ENCODE data around the gene MEF2D. TPM values are rescaled to one million over a fixed set of nuclear protein-coding genes. Genes with fewer than 3 reads are reported as not detected.

Gene MEF2D
- total RNA-seq, 3 donors from 2014 or later = 42.5 to 50.9 (median 46.3) TPM

GRCh38 chr1:156480411-156481192 is 20.0 kb downstream of the MEF2D start:
- no peaks in the 10 kb centered on the region for H3K9me3 Mint-ChIP-seq
- H3K36me3 Mint-ChIP-seq (ENCODE audit: insufficient read depth) = peaks cover 34% of the 10 kb centered on the region
- H3K4me1 Mint-ChIP-seq (ENCODE audit: low read depth) = peaks cover 46% of the 10 kb centered on the region
- ATAC-seq (peak; percentile 88 to 91), DNase-seq (peak; percentile 75)
- no peaks in the 10 kb centered on the region for H3K27me3 Mint-ChIP-seq (ENCODE audit: low read depth)
- H3K4me3 Mint-ChIP-seq = peak overlapping the region; percentile 5

DNA sequence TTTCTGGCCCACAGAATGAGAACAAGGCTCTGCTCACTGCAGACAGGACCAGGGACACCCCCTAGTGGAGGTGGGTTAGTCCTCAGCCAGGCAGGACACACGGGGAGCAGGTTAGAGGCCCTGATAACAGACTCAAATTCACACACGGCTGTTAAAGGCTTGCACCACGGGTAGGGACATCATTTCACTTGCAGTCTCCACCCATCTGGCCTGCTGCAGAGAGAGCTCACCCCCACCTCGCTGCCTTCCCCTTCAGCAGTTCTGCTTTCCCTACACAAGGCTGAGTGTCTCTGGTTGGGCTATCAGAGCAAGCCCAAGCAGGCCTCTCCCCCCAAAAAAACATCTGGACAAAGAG is 20.6 kb downstream of the MEF2D start:
- H3K4me3 Mint-ChIP-seq = no peak overlapping the region
- no peaks in the 10 kb centered on the region for H3K27me3 Mint-ChIP-seq (ENCODE audit: low read depth)
- DNase-seq (no peak), ATAC-seq (no peak)
- H3K4me1 Mint-ChIP-seq (ENCODE audit: low read depth) = peaks cover 46% of the 10 kb centered on the region
- H3K36me3 Mint-ChIP-seq (ENCODE audit: insufficient read depth) = peaks cover 38% of the 10 kb centered on the region
- no peaks in the 10 kb centered on the region for H3K9me3 Mint-ChIP-seq

DNA sequence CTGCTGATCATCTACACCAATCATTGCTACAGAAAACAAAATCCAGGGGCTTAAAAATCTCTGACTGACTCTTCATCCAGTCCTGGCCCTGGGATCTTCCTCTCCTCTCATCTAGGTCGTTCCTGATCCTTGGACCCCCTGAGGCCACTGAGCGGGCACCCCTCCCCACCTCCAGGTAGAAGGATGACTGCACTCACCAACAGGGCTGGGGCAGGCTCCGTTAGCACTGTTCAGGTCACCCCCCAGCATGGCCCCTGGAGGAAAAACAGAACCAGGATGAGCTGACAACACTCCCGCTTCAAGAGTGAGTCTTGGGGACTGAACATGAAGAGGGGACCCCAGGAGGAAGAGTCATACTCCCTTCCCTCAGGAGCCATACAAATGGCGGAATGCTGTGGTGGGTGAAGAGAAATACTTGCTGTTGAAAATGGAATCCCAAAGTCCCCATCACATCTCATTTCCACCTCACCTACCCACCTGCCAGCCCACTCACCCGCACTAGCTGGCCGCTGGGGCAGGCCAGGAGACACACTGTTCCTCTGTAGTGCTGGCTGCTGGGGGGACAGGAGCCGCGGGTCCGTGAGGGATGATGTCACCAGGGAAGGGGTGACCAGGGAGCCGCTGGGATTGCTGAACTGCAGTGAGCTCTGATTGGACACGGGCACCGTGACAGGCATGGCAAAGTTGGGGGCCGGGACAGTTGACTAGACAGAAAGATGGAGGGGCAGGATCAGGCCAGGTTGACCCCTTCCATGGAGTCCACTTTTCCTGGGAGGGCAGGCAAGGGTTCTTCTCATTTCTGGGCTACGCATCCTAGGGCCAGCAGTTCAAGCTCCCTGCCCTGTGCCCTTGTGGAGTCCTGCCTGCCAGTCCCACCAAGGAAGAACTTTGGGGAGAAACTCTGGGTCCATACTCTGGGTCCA is 21.2 kb downstream of the MEF2D start:
- H3K4me1 Mint-ChIP-seq (ENCODE audit: low read depth) = peaks cover 44% of the 10 kb centered on the region
- peaks cover 40% of the 10 kb centered on the region for H3K36me3 Mint-ChIP-seq (ENCODE audit: insufficient read depth)
- no peak overlapping the region for H3K4me3 Mint-ChIP-seq
- H3K27me3 Mint-ChIP-seq (ENCODE audit: low read depth) = no peaks in the 10 kb centered on the region
- DNase-seq (no peak), ATAC-seq (no peak)
- no peaks in the 10 kb centered on the region for H3K9me3 Mint-ChIP-seq

DNA sequence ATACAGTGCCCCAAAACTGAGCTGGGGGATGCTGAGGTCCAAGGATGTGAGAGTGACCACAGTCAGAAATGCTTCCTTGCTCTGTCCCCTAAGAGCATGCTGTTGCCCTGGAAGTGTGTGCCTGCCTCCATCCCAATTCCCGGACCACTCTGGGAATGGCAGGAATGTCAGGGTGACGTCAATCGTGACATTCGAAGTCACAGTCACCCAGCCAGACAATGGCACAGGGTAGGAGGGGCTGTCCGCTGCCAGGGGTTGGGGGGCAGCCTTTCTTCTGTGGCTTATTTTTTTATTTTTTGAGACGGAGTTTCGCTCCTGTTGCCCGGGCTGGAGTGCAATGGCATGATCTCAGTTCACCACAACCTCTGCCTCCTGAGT is 22.3 kb downstream of the MEF2D start:
- Mint-ChIP-seq H3K4me3 (no peak overlapping the region), H3K9me3 (no peaks in the 10 kb centered on the region), H3K27me3 (ENCODE audit: low read depth) (no peaks in the 10 kb centered on the region), H3K36me3 (ENCODE audit: insufficient read depth) (peaks cover 50% of the 10 kb centered on the region), H3K4me1 (ENCODE audit: low read depth) (peaks cover 35% of the 10 kb centered on the region)
- ATAC-seq (no peak), DNase-seq (no peak)

DNA sequence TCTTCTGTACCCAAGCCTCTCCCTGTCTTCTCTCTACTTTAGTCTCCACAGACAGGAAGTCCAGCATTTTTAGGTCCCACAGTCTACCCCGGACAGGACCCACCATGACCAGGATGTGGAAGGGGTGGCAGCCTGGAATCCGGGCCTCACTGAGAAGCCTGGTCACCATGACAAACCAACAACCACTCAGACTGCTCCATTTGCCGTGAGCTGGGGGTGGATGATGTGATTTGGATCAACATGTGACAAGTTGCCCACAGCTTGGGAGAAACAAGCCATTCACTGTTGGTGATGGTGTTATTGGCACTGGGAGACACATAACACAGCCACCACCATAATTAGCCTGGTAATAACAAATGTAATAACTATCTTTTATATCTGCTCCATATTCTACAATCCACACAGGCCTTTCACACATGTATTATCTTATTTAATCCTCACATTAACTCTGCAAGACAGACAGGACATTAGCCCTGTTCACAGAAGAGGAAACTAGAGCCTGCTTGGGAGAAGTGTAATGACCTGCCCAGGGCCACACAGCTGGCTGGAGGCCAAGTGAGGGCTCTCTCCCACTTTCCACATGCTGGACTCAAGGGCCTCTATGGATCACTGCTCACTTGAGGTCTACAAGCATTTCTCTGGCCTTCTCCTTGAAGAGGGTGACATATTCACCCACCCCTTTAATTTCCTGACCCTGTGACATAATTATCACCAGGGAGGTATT is 22.9 kb downstream of the MEF2D start:
- Mint-ChIP-seq H3K4me3 (no peak overlapping the region), H3K36me3 (ENCODE audit: insufficient read depth) (peaks cover 50% of the 10 kb centered on the region), H3K27me3 (ENCODE audit: low read depth) (no peaks in the 10 kb centered on the region), H3K4me1 (ENCODE audit: low read depth) (peaks cover 33% of the 10 kb centered on the region), H3K9me3 (no peaks in the 10 kb centered on the region)
- ATAC-seq (no peak), DNase-seq (no peak)

- no peak overlapping the region for H3K4me3 Mint-ChIP-seq
- DNase-seq (no peak), ATAC-seq (no peak)
- H3K4me1 Mint-ChIP-seq (ENCODE audit: low read depth) = peaks cover 23% of the 10 kb centered on the region
- no peaks in the 10 kb centered on the region for H3K9me3 Mint-ChIP-seq
- no peaks in the 10 kb centered on the region for H3K27me3 Mint-ChIP-seq (ENCODE audit: low read depth)
- peaks cover 49% of the 10 kb centered on the region for H3K36me3 Mint-ChIP-seq (ENCODE audit: insufficient read depth)
Measured at GRCh38 chr1:156476501-156477298, 23.9 kb downstream of the MEF2D start.

- no peaks in the 10 kb centered on the region for H3K9me3 Mint-ChIP-seq
- DNase-seq (no peak), ATAC-seq (no peak)
- H3K36me3 Mint-ChIP-seq (ENCODE audit: insufficient read depth) = peaks cover 47% of the 10 kb centered on the region
- H3K4me3 Mint-ChIP-seq = no peak overlapping the region
- peaks cover 15% of the 10 kb centered on the region for H3K4me1 Mint-ChIP-seq (ENCODE audit: low read depth)
- no peaks in the 10 kb centered on the region for H3K27me3 Mint-ChIP-seq (ENCODE audit: low read depth)
Measured at GRCh38 chr1:156475568-156476500, 24.7 kb downstream of the MEF2D start.

DNA sequence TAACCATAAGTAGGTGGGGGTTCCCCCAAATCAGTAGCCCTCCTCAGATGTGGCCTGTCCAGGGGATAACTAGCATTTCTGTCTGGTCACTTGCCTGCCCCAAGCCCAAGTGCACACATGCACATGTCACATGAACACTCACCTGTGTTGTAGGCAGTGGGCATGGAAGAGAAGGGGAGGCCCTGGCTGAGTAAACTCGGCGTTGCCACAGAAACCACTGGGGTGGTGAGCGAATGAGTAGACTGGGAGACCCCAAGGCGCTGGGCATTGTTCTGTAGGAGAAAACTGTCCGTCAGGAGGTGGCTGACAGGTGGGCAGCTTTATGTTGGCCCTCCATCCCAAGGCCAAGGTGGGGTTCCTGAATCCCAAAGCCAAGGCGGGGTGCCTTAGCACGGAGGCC is 25.6 kb downstream of the MEF2D start:
- no peak for ATAC-seq

GRCh38 chr1:156471496-156472490 is 28.8 kb downstream of the MEF2D start:
- DNase-seq (no peak), ATAC-seq (no peak)
- peaks cover 41% of the 10 kb centered on the region for H3K36me3 Mint-ChIP-seq (ENCODE audit: insufficient read depth)
- H3K4me3 Mint-ChIP-seq = no peak overlapping the region
- no peaks in the 10 kb centered on the region for H3K9me3 Mint-ChIP-seq
- no peaks in the 10 kb centered on the region for H3K27me3 Mint-ChIP-seq (ENCODE audit: low read depth)
- H3K4me1 Mint-ChIP-seq (ENCODE audit: low read depth) = no peaks in the 10 kb centered on the region

More for the DNA sequence above, 25.6 kb downstream of the MEF2D start:
- no peaks in the 10 kb centered on the region for H3K9me3 Mint-ChIP-seq
- H3K36me3 Mint-ChIP-seq (ENCODE audit: insufficient read depth) = peaks cover 40% of the 10 kb centered on the region
- no peak overlapping the region for H3K4me3 Mint-ChIP-seq
- no peaks in the 10 kb centered on the region for H3K27me3 Mint-ChIP-seq (ENCODE audit: low read depth)
- peaks cover 8% of the 10 kb centered on the region for H3K4me1 Mint-ChIP-seq (ENCODE audit: low read depth)
- no peak for DNase-seq

DNA sequence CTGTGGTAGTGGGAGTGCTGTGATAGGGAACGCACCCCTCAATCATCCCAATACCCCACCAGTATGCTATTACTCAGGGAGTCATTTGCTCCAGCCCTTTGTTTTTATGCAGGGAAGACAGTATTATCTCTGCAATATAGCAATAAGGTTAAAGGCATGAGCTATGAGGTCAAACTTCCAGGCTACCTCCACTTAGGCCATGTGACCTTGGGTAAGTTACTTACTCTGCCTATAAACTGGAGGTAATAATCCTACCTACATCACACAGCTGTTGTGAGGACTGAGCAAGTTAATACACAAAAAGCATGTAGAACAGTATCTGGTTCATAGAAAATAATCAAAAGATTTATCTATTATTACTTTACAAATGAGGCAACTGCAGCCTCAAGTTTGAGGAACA is 30.1 kb downstream of the MEF2D start:
- no peaks in the 10 kb centered on the region for H3K9me3 Mint-ChIP-seq
- DNase-seq (no peak), ATAC-seq (no peak)
- H3K4me1 Mint-ChIP-seq (ENCODE audit: low read depth) = peaks cover 2% of the 10 kb centered on the region
- H3K4me3 Mint-ChIP-seq = no peak overlapping the region
- no peaks in the 10 kb centered on the region for H3K27me3 Mint-ChIP-seq (ENCODE audit: low read depth)
- peaks cover 36% of the 10 kb centered on the region for H3K36me3 Mint-ChIP-seq (ENCODE audit: insufficient read depth)

GRCh38 chr1:156468693-156469345 is 31.8 kb downstream of the MEF2D start:
- Mint-ChIP-seq H3K4me1 (ENCODE audit: low read depth) (peaks cover 9% of the 10 kb centered on the region), H3K9me3 (no peaks in the 10 kb centered on the region), H3K27me3 (ENCODE audit: low read depth) (no peaks in the 10 kb centered on the region), H3K4me3 (no peak overlapping the region), H3K36me3 (ENCODE audit: insufficient read depth) (peaks cover 32% of the 10 kb centered on the region)
- no peak for ATAC-seq
- DNase-seq = no peak

DNA sequence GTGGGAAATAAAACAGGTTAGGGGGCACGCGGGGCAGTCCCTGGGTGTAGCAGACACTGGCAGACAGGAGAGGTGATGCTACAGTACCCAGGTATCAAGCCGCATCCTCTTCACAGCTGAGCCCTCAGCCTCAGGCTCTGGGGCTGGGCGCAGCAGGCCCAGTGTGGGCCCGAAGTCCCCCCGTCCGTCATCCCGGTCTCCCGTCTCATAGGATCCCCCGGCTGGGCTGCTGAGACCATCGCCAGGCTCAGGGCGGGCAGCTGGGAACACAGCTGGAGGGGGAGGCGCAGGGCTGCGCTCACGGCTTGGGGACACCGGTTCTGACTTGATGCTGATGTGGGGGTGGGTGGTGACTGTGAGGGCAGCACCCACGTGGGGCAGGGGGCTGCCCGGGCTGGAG is 32.7 kb downstream of the MEF2D start:
- DNase-seq = no peak
- no peak for ATAC-seq
- no peak overlapping the region for H3K4me3 Mint-ChIP-seq
- H3K36me3 Mint-ChIP-seq (ENCODE audit: insufficient read depth) = peaks cover 28% of the 10 kb centered on the region
- no peaks in the 10 kb centered on the region for H3K27me3 Mint-ChIP-seq (ENCODE audit: low read depth)
- H3K9me3 Mint-ChIP-seq = no peaks in the 10 kb centered on the region
- peaks cover 12% of the 10 kb centered on the region for H3K4me1 Mint-ChIP-seq (ENCODE audit: low read depth)
